ENCODE data around the gene INHA.

The INHA gene

DNA sequence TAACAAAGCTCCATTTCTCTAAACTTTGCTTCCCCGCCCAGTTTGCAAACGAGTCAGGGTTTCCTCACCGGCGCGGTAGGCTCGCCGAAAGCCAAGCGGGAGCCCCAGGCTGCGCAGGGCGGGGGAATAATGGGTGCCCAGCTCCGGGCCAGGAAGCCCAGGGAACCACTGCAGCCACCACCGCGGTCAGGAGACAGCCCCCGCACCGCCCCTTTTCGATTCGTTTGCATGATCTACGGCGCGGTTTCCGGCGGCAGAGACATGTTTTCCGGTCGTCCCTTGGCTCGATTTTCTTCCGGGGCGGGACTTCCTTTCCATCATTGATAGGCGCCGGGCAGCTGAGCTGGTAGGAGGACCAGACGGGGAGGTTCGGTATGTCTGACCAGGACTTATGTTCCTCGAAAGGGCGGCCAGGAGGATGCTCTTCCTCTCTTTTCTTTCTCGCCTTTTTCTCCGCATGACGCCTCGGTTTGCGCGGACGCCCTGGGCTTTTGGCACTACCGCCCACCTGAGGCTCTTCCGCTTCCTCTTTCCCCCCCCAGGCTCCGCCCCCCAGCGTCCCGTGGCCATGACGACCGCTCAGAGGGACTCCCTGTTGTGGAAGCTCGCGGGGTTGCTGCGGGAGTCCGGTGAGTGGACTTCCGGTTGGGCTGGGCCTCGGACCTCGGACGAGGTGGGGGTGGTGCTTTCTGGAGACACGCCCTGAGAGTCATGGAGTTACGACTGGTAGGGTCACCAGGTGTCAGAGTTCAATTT lies 25.6 kb downstream of the INHA start, which contains the start of gene STK11IP:
Gene STK11IP, plus strand, starts transcription at position 306 of the 756 bp plus-strand sequence. Its CDS starts 263 bp downstream, at position 569.
- peak; percentile 78; the same call in 1 of the 2 replicates for TF ChIP-seq TAF1 (IDR thresholded peaks at IDR 0.05; ENCODE audit: borderline replicate concordance, insufficient read depth, low read length)
- TF ChIP-seq, protein P1, sequence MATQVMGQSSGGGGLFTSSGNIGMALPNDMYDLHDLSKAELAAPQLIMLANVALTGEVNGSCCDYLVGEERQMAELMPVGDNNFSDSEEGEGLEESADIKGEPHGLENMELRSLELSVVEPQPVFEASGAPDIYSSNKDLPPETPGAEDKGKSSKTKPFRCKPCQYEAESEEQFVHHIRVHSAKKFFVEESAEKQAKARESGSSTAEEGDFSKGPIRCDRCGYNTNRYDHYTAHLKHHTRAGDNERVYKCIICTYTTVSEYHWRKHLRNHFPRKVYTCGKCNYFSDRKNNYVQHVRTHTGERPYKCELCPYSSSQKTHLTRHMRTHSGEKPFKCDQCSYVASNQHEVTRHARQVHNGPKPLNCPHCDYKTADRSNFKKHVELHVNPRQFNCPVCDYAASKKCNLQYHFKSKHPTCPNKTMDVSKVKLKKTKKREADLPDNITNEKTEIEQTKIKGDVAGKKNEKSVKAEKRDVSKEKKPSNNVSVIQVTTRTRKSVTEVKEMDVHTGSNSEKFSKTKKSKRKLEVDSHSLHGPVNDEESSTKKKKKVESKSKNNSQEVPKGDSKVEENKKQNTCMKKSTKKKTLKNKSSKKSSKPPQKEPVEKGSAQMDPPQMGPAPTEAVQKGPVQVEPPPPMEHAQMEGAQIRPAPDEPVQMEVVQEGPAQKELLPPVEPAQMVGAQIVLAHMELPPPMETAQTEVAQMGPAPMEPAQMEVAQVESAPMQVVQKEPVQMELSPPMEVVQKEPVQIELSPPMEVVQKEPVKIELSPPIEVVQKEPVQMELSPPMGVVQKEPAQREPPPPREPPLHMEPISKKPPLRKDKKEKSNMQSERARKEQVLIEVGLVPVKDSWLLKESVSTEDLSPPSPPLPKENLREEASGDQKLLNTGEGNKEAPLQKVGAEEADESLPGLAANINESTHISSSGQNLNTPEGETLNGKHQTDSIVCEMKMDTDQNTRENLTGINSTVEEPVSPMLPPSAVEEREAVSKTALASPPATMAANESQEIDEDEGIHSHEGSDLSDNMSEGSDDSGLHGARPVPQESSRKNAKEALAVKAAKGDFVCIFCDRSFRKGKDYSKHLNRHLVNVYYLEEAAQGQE (IDR thresholded peaks at IDR 0.05; ENCODE audit: insufficient read depth in 1 of 2, low read depth in 2 of 2, low read length in 2 of 2): peak in 1 of 2 experiments; percentile 36; a peak in 1 of 4 replicates
- TF ChIP-seq SIN3A (IDR thresholded peaks at IDR 0.05; ENCODE audit: borderline replicate concordance, insufficient read depth, low read length): peak; percentile 38; the same call in 1 of the 2 replicates
- peak; percentile 64 for TF ChIP-seq FOXP2 (optimal IDR thresholded peaks at IDR 0.05; ENCODE audit: borderline replicate concordance, extremely low read depth, extremely low read length, insufficient read depth)
- TF ChIP-seq POLR2AphosphoS5 (IDR thresholded peaks at IDR 0.05; ENCODE audit: low read depth, low read length): peak; percentile 94

DNA sequence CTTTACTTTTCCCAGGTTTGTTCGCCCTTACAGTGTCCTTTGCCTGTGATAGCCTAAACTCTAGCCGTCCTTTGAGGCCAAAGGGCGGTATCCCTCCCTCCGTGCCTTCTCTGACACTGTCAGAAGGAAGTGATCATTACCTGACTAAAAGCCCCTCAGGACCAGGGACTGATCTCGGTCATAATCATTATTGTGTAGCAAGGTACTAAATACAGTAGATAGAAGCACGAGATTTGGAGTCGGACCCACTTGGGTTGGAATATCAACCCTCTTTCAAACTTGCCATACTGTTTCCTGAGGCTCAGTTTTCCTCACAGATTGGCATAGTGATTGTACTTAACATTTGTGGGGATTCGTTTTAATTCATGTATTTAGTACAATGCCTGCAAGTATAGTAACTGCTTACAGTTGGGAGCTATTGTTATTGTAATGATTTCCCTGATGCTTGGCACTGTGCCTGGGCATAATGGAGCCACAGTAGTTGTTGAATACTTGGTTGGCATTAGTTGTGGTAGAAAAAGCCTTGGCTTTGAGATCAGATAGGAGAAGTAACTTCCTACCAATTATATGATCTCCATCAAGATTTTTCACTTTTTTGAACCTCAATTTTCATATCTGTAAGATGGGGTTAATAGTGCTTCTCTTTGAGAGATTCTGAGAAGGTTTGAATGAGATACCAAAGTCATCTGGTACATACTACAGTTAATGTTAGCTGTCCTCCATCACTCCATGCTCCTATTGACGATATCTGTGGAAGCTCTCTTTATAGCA lies 26.4 kb downstream of the INHA start:
- TF ChIP-seq SIN3A (IDR thresholded peaks at IDR 0.05; ENCODE audit: borderline replicate concordance, insufficient read depth, low read length) (no peak), TAF1 (IDR thresholded peaks at IDR 0.05; ENCODE audit: borderline replicate concordance, insufficient read depth, low read length) (peak; percentile 68; the same call in 1 of the 2 replicates), FOXP2 (optimal IDR thresholded peaks at IDR 0.05; ENCODE audit: borderline replicate concordance, extremely low read depth, extremely low read length, insufficient read depth) (no peak)

DNA sequence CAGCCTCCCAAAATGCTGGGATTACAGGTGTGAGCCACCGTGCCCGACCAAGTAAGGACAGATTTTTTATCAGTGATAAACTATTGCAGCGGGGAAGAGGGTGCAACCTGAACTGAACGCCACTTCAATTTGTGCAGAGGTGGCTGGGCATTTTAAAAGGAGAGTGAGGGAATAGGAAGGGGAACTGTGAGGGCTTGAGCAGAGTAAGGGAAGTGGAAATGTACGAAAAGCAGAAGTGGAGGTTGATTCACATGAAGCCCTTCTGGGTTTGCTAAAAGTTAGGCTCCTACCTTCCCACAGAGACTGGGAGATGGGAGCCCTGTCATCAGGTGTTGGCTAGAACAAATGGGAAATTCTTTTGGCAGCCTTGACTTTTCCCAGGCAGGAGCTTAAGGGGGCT lies 31.7 kb downstream of the INHA start:
- TF ChIP-seq SIN3A (IDR thresholded peaks at IDR 0.05; ENCODE audit: borderline replicate concordance, insufficient read depth, low read length): no peak
- TF ChIP-seq, protein P1 (IDR thresholded peaks at IDR 0.05; ENCODE audit: insufficient read depth in 1 of 2, low read depth in 2 of 2, low read length in 2 of 2): no peak
- TF ChIP-seq FOXP2 (optimal IDR thresholded peaks at IDR 0.05; ENCODE audit: borderline replicate concordance, extremely low read depth, extremely low read length, insufficient read depth): no peak
- no peak for TF ChIP-seq POLR2AphosphoS5 (IDR thresholded peaks at IDR 0.05; ENCODE audit: low read depth, low read length)
- no peak for TF ChIP-seq TAF1 (IDR thresholded peaks at IDR 0.05; ENCODE audit: borderline replicate concordance, insufficient read depth, low read length)

DNA sequence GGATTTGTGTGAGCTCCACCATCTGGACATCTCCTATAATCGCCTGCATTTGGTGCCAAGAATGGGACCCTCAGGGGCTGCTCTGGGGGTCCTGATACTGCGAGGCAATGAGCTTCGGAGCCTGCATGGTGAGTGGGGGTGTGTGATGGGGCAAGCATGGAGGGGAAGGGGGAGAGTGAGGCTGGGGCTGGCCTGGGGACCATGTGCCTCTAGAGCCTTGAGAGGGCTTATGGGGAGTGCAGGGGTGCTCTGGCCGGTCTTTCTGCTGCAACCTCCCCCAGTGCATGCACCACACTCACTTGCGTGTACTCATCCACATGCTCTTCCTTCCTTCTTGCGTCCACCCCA lies 33.5 kb downstream of the INHA start:
- TF ChIP-seq, protein P1 (IDR thresholded peaks at IDR 0.05; ENCODE audit: insufficient read depth in 1 of 2, low read depth in 2 of 2, low read length in 2 of 2): no peak
- TF ChIP-seq TAF1 (IDR thresholded peaks at IDR 0.05; ENCODE audit: borderline replicate concordance, insufficient read depth, low read length): no peak
- no peak for TF ChIP-seq POLR2AphosphoS5 (IDR thresholded peaks at IDR 0.05; ENCODE audit: low read depth, low read length)
- TF ChIP-seq FOXP2 (optimal IDR thresholded peaks at IDR 0.05; ENCODE audit: borderline replicate concordance, extremely low read depth, extremely low read length, insufficient read depth): no peak
- TF ChIP-seq SIN3A (IDR thresholded peaks at IDR 0.05; ENCODE audit: borderline replicate concordance, insufficient read depth, low read length): no peak

DNA sequence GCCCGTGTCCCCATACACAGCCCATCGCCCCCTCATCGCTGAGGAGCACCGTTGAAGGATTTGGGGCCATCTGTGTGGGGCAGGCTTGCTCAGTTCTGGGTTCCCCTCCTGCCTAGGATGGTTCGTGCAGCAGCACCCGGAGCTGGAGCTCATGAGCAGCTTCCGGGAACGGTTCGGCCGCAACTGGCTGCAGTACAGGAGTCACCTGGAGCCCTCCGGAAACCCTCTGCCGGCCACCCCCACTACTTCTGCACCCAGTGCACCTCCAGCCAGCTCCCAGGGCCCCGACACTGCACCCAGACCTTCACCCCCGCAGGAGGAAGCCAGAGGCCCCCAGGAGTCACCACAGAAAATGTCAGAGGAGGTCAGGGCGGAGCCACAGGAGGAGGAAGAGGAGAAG lies 35.8 kb downstream of the INHA start:
- TF ChIP-seq SIN3A (IDR thresholded peaks at IDR 0.05; ENCODE audit: borderline replicate concordance, insufficient read depth, low read length) (no peak), FOXP2 (optimal IDR thresholded peaks at IDR 0.05; ENCODE audit: borderline replicate concordance, extremely low read depth, extremely low read length, insufficient read depth) (no peak), POLR2AphosphoS5 (IDR thresholded peaks at IDR 0.05; ENCODE audit: low read depth, low read length) (no peak), TAF1 (IDR thresholded peaks at IDR 0.05; ENCODE audit: borderline replicate concordance, insufficient read depth, low read length) (no peak)
- TF ChIP-seq, protein P1 (IDR thresholded peaks at IDR 0.05; ENCODE audit: insufficient read depth in 1 of 2, low read depth in 2 of 2, low read length in 2 of 2): no peak

Measured in PFSK-1 (cell line).